ENCODE measurements around the gene SLC38A5.

The SLC38A5 gene

DNA sequence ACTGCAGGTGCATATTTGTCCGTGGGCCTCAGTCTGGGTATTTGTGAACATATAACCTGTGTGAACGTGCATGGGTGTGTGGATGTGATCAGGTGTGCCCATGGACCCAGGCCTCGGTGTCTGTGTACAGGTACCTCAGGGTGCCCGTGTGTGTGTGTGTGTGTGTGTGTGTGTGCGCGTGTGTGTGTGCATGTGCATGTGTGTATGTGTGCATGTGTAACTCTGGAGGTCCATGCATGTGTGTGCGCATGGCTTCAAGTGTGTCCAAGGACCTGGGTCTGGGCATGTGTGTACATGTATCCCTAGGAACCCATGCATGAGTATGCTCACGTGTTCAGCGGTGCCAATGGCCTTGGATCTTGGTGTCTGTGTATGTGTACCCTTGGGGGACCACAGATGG lies 21.7 kb upstream of the SLC38A5 start:
- no peak for DNase-seq (ENCODE audit: low spot score)

DNA sequence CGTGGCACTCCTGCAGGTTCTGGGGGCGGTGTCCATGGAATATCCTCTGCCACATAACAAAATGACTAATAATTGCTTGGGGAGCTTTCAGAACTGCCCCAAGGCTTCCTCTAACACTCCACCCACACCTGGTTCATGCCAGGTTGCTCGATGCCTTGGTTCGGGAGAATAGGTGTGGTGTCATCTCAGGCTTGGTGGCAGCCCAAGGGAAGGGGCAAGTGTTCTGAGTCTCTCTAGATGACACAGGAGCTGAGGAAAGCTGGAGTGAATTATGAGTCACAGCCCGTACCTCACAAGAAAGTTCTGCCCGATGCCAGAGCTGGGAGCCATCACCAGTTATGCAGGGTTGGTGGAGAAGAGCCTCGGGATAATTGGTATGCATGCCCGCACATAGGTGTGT lies 20.6 kb upstream of the SLC38A5 start:
- DNase-seq (ENCODE audit: low spot score): no peak

DNA sequence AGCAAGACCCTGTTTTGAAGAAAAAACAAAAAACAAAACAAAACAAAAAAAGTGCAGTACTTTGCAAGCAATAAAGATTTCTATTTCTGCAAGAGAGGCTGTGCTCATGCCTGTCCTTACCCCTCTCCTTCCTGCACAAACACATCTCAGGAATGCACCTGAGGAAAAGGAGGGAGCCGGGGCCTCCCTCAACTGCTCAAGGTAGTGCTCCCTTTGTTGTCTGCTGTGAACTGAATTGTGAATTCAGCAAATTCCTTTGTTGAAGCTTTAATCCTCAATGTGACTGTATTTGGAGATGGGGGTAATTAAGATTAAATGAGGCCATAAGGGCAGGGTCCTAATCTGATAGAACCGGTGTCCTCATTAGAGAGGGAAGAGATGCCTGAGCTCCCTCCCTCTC lies 19.8 kb upstream of the SLC38A5 start:
- DNase-seq (ENCODE audit: low spot score): no peak

DNA sequence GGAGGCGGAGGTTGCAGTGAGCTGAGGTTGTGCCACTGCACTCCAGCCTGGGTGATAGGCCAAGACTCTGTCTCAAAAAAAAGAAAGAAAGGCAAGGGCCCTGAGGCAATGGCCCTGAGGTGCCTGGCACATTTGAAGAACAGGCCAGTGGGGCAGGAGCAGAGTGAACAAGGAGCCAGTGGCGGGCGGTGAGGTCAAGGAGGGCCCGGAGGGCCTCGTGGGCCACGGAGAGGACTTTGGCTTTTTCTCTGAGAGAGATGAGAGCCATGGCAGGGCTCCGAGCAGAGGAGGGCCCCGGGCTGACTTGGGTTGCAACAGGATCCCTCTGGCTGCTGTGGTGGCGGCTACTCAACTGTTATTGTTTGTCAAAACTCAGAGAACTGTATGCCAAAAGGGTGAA lies 19.2 kb upstream of the SLC38A5 start:
- no peak for DNase-seq (ENCODE audit: low spot score)

DNA sequence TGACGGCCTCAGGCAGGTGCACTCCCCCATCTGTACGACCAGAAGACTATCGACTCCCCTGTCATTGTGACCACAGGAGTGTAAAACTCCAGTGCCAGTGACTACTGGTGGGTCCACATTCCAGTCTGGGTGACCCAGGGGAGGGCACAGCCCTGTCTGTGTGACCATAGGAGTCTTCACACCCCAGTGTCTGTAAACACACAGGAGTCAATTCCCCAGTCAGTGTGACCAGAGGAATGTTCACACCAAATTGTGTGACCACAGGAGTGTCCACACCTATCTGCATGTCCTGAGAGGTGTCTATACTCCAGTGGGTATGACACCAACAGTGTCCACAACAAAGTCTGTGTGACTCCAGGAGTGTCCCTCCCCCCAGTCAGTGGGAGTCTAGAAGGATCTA lies 18.0 kb upstream of the SLC38A5 start:
- DNase-seq (ENCODE audit: low spot score): no peak

DNA sequence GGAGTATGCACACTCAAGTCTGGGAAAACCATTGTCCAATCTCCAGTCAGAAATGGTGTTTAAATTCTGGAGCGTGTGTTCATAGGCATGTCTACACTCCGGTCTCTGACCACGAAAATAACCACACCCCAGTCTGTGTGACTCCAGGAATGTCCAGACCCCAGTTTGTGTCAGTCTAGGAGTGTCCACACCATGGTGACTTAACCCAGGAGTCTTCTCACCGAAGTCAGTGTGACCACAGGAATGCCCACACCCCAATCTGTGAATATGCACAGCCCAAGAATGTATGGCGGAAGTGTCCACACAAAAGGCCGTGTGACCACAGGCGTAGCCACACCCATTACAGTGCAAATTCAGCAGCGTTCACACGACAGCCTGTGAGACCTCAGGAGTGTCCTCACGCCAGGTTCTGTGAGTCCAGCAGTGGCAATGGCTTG lies 17.3 kb upstream of the SLC38A5 start:
- DNase-seq (ENCODE audit: low spot score): no peak

DNA sequence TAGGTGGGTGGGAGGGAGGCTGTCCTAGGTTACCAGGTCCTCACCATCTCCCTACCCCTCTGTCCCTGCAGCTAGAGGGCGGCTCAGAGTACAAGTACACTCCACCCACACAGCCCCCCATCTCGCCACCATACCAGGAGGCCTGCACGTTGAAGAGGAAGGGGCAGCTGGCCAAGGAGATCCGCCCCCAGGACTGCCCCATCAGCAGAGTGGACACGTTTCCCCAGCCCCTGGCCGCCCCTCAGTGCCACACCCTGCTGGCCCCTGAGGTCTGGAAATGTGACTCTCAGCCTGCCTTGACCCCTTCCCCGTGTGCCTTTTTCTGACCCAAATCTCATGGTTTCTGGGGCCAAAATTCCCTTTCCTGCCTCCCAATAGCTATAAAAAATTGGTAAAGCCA lies 12.5 kb upstream of the SLC38A5 start:
- no peak for DNase-seq (ENCODE audit: low spot score)

DNA sequence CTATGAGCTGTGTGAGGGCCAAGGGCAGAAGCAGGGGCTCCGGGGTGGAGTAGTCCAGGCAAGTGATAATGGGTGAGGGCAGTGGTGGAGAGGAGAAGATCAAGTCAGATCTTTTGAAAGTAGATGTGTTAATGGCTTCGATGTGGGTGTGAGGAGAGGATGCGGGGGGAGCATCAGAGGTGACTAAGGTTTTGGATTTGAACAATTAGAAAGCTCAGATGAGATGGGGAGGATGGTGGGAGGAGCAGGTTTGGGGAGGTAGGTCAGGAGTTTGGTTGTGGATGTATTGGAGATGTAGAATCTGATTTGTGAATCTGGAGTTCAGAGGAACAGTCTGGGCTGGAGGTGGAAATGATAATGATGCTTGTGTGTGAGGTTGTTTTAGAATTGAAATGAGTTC lies 10.5 kb upstream of the SLC38A5 start:
- DNase-seq (ENCODE audit: low spot score): no peak

DNA sequence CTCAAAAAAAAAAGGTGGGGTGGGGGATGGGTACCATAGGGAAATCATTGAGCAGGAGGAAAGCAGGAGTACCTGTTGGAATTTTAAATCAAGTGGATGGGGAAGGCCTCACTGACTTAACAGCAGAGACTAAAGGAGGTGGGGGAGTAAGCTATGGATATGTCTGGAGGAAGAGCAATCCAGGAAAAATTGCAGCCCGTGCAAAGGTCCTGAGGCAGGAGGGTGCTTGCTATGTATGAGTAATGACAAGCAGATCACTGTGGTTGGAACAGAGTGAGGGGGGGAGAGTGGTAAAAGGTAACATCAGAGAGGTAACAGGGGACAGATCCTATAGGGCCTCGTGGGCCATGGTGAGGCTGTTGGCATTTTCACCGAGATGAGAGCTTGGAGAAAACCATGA lies 10.1 kb upstream of the SLC38A5 start:
- DNase-seq (ENCODE audit: low spot score): no peak

DNA sequence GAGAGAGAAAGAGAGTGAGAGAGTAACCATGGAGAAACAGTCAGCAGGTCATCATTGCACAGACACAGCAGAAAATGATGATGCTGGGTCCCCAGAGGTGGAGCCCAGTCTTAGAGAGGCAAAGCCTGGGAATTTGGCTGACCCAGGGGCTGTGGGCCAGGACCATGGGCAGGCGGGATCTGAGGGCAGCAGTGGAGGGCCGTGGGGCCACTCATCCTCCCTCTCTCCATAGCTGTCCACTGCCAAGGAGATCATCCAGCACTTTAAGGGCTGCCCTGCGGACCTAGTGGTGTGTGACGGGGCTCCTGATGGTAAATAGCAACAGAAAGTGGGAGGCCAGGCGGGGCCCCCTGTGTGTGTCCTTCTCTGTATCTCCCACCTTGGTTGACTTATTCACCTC lies 8.7 kb upstream of the SLC38A5 start:
- no peak for DNase-seq (ENCODE audit: low spot score)

DNA sequence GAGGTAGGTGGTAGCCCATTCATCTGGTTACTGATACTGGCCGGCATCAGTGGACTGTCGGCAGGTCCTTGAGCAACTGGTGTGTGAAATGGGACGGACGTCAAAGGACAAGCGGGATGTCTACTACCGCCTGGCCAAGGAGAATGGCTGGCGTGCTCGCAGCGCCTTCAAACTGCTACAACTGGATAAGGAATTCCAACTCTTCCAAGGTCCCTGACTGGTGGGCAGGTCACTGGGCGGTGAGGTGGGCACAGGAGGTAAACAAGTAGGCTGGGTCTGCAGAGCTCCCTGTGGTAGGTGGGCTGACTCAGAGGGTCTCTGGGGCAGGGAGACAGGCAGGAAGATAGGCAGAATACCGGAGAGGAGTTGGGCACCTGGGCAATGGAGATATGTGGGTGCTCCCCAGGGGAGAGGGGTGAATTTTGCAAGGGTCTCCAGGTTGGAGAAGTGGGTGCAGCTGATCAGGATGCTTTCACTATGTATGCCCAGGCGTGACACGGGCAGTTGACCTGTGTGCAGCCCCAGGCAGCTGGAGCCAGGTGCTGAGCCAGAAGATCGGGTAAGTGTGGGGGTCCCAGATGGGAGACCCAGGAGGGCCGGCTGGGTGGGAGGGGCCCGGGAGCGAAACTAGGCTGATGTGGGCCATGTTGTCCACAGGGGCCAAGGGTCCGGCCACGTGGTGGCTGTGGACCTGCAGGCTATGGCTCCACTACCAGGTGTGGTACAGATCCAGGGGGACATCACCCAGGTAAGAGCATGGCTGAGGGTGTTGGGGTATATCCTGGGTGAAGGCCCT lies 8.1 kb upstream of the SLC38A5 start:
- no peak for DNase-seq (ENCODE audit: low spot score)

DNA sequence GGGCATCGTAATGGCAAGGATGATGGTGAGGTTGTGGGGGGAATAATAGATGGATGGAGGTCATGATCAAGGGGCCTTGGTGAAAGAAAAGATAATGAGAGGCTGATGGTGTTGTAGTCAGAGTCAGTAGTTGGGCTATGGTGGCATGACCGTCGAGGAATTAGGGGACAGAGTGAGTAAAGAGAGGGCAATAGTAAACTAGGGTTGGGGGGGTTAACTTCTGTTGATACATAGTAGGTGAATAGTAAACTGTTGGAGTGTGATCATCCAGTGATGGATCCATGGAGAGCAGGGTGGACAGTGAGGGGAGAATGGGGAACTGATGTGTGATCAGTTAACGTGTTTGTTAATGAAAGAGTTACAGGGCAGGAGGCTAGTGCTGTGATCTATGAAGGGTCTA lies 6.9 kb upstream of the SLC38A5 start:
- no peak for DNase-seq (ENCODE audit: low spot score)

DNA sequence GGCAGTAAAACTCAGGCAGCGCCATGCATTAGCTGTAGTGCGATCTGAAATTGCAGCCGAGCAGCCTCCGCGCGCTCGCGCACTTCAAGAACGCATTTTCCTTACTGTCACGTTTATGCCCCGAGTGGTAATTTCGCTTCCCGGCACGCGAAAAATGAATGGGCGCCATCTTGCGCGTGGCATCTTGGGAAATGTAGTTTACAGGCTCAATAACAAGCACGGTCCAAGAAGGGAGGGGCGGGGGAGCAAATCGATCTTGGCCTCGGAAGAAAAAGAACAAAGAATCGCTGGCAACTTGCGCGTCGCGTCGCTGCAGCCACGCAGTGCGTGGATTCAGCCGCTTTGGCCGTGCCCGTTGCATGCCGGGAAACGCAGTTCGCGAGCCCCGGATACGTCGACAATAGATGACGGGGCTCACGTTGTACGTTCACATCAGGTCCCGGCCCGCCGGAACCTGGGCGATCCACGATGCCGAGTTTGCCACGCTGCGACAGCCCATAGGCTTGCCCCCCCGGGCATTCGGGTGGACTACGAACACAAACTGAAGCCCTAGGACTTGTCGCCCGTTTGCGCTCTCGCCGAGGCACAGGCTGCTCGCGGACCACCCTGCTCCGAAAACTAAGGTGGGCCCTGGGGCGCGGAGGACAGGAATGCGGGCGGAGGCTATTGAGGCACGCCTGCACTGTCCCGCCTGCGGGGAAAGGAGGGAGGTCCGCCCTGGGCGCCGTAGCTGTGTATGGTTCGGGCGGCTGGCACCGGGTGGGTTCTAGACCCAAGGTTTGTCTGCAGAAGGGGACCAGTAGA lies 5.9 kb upstream of the SLC38A5 start, which contains the start of gene FTSJ1:
Gene FTSJ1, plus strand, starts transcription at position 426 of the 804 bp plus-strand sequence. CDS start 1,849 bp downstream, outside the sequence.
- peak; percentile 90 for DNase-seq (ENCODE audit: low spot score)

DNA sequence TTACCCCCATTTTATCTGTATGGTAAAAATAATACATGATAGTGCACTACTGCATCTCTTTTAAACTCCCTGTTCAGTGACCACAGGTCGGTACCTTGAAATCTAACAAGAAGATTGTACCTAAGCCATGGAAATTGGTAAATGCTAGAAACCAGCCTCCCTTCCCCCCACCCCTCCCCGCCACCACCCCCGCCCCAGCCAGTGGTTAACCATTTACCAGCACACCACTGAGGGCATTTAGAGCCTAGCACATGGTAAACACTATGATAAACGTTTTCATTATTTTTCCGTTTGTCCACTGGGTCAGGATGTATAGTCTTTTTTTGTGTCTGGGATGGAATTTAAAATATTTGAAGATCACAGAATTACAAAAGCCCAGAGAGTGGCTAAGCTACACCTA lies 5.2 kb upstream of the SLC38A5 start:
- DNase-seq (ENCODE audit: low spot score): no peak

DNA sequence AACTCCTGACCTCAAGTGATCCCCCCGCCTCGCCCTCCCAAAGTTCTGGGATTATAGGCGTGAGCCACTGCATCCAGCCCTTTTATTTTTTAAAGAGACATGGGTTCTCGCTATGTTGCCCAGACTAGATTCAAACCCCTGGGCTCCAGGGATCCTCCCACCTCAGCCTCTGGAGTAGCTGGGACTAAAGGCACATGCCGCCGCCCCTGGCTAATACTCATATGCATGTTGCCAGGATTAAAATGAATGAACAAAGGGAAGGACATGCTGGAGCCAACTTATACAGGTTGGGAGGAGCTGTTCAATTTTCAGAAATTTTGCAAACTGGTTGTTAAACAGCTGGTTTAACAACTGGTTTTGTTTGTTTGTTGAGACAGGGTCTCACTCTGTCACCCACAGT lies 4.5 kb upstream of the SLC38A5 start:
- no peak for DNase-seq (ENCODE audit: low spot score)

DNA sequence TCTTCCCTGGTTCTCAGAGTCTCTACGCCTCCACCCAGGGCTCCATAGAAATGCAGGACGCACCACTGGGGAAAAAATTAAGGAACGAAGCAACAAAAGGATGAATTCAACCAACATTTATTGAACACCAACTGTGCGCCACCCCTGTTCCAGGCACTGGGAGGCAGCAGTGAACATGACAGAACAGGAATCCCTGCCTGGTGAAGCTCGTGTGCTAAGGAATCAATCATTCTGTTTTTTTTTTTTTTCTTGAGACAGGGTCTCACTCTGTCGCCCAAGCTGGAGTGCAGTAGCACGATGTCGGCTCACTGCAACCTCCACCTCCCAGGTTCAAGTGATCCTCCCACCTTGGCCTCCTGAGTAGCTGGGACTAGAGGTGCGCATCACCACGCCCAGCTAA lies 4.1 kb upstream of the SLC38A5 start:
- DNase-seq (ENCODE audit: low spot score): no peak

DNA sequence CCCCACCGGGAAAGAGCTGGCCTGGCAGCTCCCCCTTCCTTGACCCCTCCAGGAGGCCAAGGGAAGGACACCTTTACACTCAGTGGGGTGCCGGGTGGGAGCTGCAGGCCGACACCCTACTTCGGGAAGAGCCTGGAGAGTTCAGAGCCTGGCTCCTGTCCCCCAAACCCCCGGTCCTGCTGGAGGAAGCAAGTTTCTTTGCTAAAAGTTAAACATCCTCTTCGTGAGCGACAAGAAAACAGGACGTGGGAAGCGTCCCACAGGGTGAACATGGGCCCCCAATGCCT lies 3.6 kb upstream of the SLC38A5 start:
- DNase-seq (ENCODE audit: low spot score): no peak

DNA sequence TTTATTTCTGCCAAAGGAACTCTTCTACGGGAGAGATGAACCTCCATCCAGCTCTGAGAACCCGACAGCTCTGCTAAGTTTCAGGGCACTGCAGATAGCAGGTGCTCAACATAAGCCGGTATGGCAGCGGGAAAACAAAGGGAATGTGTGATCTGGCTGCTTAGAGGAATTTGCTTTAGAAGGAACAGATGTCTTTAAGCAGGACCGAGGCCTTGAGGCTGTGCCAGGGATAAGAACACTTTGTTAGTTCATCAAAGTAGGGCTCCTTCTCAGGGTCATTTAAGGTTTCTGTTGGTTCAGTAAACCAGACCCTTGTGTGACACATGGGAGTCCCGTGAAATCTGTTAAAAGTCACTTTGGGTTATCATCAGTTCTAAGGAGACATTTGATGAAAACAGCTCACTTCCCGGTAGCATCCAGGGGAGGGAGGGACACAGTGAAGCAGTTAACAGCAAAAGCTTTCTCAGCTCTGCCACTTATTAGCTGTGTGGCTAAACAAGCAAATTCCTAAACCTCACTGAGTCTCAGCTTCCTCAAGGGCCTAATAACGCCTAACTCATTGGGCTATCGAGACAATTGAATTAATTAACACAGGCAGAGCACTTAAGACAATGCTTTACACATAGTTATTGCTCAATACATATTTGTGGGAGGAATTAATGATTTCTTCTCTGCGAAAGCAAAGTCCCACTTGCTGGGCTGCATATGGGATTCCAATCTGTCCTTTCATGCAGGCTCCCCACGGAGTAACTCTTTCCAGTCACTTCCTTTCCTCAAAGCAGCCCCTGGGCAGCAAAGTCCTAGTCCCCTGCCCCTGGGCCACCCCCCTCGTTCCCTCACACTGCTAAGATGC lies 3.0 kb upstream of the SLC38A5 start:
- DNase-seq (ENCODE audit: low spot score): peak; percentile 37

DNA sequence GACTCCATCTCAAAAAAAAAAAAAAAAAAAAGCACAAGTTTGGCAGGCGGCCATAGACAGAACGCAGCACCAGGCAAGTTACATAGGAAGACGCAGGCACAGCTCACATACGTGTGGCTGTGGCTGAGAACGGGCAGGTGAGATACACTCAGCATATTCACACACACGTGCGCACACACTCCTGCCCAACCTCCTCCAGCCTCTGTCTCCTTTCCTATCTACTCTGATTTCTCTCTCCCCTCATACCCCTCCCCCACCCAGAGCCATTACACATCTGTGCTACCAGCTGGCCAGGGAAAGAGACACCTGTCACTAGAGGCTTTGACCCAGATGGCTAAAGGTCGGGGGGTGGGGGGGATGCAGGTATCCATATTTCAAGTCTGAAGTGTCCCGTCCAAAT lies 2.2 kb upstream of the SLC38A5 start:
- DNase-seq (ENCODE audit: low spot score): no peak

DNA sequence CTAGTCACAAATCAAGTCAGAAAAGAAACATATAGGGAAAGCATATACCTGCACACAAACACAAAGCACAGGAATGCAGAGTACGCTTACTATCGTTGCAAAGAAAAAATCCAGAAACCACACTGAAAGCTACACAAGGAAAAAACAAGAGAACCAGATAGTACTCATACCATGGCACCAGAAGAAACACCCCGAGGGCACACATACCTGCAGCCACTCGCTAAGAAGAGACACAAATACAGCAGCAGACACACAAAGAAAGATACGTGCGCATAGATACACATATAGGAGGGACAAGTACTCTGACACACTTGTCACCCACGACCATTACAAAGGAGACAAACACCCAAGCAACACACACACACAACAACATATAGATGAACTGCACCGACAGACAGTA lies 1.4 kb upstream of the SLC38A5 start:
- no peak for DNase-seq (ENCODE audit: low spot score)

DNA sequence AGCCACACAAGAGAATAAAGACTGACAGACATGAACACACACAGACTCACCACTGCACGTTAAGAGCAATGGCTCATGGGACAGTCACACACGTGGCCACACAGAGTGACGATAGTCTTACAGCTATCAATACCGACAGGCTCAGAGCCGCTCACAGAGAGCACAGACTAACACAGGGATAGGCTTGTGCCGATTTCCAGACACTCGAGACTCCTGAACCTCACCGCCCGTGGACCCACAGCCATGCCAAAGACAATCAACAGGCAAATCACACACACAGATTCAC lies 716 bp upstream of the SLC38A5 start:
- no peak for DNase-seq (ENCODE audit: low spot score)

Data from SK-N-DZ (cell line).